GM19025 (cell line): ENCODE data around the gene PLVAP.

Experiments used
- ATAC-seq: cut with Tn5 transposase; IDR thresholded peaks from one replicate; pipeline ENCODE4 v1.9.1; 2021; ENCODE audit warnings: mild to moderate bottlenecking, low read depth, moderate library complexity; ENCODE audit not compliant: unreplicated experiment

The PLVAP gene

GRCh38 chr19:17336872-17337674 is 40.1 kb downstream of the PLVAP start, which contains the start of gene GTPBP3:
Gene GTPBP3, plus strand, starts transcription at chr19:17337553. Its CDS starts 59 bp downstream, at chr19:17337612.
- ATAC-seq: peak; percentile 83

- ATAC-seq: no peak
Observed at GRCh38 chr19:17335575-17335974, 41.6 kb downstream of the PLVAP start.

DNA sequence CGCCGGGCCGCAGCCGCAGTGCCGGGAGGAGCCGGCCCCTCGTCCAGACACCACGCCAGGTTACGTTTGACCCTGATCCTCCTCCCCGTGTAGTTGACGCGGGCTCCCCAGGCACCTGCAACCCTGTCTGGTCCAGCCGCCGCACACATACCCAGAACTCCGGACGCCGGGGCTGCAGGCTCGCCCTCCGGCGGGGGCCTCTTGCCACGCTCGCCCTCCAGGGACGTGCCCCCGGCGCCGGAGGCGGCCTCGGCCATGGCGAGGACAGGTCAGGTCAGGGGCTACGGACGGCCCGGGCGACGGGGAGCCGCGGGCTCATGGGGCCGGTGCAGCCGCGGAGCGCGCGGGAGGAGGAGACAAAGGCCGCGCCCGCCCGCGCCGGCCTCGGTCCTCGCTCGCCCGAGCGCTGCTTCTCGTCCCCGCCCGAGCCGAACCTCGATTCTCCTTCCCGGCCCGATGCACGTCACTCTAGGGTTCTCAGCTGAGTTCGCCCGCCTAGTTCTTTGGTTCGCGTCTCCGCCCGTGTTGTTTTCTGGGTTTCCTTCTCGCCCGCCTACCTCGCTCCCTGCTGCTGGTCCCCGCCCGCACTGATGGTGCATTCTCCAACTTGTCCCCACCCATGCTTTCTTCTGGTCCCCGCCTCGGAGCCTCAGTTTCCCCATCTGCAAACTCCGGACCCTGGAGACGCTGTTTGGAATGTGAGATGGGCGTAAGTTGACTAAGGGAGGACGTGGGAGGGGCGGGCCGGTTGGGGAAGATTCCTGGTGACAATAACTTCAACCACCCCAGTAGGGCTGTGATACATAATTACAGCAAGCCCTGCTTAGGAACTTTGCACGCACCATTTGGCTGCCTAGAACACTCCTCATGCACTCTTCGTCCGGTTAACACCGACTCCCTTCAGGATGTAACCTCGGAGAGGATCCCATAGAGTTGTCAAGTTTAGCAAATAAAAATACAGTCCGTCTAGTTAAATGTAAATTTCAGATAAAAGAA is 42.4 kb downstream of the PLVAP start, which contains the start of gene ANO8:
Gene ANO8, minus strand, starts transcription at position 442 of the 996 bp plus-strand sequence. Its CDS starts 185 bp downstream, at position 257.
- ATAC-seq: peak; percentile 39

DNA sequence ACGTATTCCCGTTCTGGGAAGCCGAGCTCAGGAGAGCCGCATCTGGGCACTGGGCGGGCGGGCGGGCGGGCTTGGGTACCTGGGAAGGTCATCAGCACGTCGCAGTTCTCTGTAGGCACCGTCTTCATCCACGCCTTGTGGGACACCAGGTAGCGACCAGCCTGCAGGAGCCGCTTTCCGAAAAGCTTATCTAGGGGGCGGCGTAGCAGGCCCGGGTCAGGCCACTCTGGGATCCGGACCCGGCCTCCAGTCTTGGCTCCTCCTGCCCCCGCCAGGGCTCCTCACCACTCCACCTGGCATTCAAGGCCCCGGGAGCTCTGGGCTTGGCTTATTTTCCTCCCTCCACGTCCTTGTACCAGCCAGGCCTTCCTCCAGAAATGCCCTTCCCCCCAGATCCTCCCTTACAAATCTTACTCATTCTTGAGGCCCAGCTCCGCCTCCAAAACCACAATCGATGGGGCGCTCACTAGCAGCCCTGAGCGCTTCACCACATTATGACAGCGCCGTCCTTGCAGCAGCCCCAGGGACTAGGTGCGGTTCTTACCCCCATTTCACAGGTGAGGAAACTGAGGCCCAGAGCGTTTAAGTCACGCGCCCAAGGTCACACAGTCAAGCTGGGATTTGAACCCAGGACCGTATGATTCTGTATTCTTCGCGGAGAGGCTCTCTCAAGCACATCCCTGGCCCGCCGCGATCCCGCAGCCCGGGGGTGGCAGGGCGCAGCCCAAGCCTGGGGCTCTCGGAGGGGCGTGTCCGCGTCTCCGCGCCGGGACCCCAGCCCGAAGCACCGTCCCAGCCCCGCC is 43.3 kb downstream of the PLVAP start:
- no peak for ATAC-seq

GRCh38 chr19:17332677-17333581 is 44.2 kb downstream of the PLVAP start:
- no peak for ATAC-seq

DNA sequence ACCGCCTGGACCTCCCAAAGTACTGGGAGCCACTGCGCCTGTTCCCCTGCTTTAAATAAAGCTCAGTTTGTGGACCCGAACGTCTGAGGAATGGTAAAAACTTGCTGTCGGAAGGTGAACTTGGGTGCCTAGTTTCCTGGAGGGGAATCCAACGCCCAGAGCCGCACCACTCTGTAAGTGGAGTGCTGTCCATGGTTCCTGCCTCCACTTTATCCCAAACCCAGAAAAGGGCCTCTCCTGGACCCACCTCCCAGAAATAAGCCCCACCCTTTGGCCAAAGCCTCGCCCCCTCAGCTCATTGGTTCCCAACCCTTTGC is 44.8 kb downstream of the PLVAP start:
- no peak for ATAC-seq

GRCh38 chr19:17331045-17331558 is 46.0 kb downstream of the PLVAP start:
- ATAC-seq: no peak

DNA sequence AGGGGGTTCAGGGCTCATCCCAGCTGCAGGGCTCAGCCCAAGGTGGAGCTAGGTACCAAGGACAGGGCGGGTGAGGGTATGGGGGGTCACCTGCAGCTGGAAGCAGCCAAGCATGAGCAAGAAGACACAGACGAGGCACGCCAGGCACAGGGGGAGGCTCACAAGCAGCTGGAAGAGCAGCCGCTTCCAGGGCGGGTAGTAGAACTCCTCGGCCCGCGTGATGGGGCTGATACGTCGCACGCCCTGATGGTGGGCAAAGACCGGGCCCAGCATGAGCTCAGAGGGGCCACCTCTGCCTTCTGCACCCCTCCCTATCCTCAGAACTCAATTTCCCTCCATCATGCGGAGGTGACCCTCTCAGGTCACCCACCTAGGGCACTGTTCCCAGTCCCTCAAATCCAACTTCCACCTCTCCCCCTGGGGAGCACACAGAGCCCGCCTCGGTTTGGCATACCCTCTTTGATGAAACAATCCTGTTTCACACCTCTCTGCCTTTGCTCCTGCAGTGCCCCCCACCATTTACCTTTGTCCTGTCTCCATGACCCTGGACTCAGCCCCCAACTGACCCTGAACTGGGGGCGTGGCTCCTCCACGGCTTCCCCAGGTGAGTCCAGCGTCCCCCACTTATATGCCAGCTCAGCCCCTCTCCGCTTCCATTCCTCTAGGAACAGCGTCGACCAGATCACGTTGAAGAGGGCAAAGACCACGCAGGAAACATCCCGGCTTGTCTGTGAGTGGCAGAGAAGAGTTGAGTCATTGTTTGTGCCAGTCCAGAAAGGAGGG is 46.7 kb downstream of the PLVAP start:
- ATAC-seq: no peak

DNA sequence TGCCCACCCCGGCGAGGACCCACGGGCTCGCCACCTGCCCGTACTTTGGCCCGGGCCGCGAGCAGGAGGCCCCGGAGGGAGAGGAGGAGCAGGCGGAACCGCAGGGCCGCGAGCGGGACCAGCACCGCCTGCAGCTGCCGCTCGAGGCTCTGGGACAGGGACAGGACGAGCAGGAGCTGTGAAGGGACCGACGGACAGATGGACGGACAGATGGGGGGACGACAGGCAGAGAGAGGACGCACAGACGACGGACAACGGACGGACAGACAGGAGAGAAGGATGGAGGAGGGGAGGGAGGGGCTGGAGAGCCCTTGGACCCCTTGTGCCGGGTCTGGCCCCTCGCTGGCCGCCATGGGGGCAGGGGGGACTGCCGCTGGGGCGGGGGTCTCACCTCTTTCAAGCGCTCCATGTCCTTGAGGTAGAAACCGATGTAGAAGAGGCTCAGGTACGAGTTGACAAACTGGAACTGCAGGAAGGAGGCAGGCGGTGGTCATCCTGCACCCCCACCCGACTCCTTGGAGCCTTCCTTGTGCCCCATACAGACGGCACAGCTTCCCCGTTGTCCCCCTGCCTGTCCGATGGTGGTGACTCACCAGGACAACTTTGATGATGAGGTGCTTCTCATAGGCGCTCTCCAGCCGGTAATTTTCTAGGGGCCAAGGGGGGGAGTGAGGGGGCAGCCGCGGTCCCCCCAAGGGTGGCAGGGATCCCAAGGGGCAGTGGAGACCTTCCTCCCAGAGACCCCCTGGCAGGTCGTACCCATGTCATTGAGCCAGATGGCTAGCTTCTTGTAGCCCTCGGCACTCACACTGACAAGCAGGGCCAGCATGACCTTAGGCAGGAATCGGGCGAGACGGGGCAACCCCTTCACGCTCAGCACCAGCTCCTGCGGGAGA is 47.5 kb downstream of the PLVAP start:
- no peak for ATAC-seq

DNA sequence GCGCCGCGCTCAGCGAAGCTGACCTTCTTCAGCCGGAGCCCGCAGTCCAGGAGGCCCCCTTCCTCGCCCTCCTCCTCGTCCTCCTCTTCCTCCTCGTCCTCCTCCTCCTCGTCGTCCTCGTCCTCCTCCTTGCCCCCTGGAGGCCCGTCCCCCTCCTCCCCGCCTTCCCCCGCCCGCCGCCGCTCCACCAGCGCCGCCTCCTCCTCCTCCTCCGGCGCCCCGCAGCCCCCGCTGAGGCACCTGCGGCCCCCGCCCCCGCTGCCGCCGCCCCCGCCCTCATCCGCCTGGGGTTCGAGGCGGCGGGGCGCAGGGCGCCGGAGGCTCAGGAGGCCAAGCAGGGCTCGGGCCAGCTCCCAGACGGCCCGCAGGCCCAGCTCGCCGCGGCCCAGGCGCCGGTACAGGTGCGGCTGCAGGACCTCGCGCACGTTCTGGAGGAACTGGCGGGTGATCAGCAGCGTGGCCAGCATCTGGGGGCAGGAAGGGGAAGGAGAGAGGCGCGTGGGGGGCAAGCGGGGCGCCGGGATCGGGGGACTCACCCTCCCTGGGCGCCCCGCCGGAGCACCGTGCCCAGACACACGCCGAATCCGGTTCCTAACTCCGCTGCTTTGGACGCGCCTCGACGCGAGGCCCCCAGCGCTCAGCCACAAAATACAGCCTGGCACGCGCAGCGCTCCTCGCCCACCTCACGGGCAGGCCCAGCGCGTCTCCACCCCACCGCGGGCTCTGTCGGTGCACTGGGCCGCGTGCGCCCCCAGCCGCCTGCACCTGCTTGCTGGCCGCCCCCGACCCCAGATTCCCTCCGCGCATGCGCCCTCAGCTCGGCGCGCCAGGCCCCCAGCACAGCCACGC is 48.4 kb downstream of the PLVAP start:
- no peak for ATAC-seq

DNA sequence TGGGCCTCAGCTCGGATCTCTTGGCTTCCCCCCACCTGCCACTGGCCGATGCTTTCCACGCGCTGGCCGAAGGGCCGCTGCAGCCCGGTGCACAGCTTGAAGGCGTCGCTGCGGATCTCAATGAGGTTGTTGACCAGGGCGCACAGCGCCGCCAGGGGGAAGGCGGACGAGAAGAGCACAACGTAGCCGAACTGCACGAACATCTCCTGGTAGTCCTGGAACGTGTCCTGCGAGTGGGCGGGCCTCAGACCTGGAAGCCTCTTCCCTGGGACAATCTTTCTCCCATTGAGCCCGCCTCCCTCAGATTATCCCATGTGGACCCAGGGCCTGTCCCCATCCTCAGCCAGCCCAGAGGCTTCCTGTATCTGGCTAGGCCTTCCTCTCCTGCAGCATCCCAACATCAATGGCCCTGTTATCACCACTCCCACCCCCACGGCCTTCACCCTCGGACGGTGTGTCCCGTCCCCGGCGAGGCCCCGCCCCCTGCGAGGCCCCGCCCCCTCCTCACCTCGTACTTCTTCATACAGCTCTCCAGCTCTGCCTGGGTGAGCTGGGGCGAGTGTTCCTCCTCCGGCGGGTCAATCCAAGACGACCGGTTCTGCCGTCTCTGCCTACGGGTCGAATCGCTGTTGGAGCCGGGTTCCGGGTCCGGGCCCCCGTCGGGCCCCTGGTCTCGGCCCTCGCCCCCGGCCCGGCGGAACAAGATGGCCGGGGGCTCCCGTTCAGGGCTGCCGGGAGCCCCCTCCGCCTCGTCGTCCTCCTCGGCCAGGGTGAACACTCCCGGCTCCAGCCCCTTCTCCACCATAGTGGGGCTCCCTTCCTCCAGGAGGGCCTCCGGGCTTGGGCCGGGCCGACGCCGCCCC is 49.3 kb downstream of the PLVAP start:
- ATAC-seq: no peak

DNA sequence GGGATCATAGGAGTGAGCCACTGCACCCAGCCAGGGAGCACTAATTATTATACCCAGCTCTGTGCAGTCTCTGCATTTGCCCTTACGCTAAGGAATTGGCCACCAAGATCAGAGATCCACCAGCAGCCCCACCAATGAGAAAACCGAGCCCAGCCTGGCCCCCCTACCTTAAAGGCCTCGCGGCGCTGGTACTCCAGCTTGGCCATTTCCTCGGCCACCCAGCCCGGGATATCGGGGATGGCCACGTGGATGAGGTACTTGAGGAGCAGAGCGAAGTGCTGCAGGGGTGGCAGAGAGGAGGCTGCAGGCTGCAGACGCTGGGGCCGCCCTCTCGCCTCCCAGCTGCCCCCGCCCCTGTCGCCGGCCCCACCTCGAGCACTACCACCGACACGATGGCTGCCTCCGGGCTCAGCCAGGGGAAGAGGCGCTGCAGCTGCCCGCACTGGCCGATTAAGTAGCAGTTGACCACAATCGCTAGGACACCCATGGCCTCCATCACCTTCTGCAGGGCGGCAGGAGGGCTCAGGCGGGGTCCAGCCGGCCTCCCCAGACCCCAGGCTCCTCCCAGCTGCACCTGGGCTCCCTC is 50.0 kb downstream of the PLVAP start:
- ATAC-seq: no peak

DNA sequence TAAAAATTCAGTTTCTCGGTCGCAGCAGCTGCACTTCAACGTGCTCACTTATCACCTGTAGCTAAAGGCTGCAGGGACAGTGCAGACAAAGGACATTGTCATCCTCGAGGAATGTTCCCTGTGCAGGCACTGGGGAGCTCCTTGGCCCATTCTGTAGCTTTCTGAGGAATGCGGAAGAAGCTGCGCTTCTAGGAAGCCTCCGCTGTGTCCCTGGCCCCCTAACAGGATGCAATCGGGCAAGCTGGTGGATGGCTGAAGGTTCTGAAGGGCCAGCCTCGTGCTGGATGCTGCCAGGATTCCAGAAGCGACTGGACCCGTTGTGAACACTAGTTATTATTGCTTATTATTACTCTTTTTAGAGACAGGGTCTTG is 50.6 kb downstream of the PLVAP start:
- ATAC-seq: no peak

GRCh38 chr19:17325881-17326594 is 51.1 kb downstream of the PLVAP start:
- no peak for ATAC-seq

DNA sequence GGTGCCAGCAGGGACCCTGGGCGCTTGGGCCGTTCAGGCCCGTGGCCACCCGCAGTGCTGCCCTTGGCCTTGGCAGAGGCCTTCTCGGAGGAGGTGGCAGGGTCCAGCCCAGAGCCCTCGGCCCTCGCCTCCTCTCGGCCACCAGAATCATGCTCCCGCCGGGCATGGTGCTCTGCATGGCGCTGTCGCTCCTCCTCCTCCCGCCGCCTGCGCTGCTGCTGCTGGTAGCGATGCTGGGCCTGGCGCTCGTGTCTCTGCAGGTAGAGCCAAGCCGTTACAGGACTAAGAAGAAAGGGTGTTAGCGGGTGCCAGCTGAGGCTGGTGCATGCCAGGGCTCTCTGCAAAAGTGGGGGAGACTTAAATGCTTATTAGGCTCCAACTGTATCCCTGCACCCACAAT is 52.0 kb downstream of the PLVAP start:
- no peak for ATAC-seq
